Measurements from ENCODE around the gene CDH22. TPM values are rescaled to one million over a fixed set of nuclear protein-coding genes. Genes with fewer than 3 reads are reported as not detected.

CDH22 gene
- total RNA-seq, 3 donors from 2014 or later (not counting 1 experiment from before 2014, with no cell fraction given) = not detected

- no peaks in the 10 kb centered on the region for H3K4me1 Mint-ChIP-seq
- no peaks in the 10 kb centered on the region for H3K9me3 Mint-ChIP-seq
- Histone ChIP-seq H3K36me3 (ENCODE audit: control insufficient read depth, insufficient read depth, low read length) (no peaks in the 10 kb centered on the region), H3K4me3 (ENCODE audit: low read length) (no peak overlapping the region), H3K9me3 (ENCODE audit: control insufficient read depth, insufficient read depth, low read length) (no peaks in the 10 kb centered on the region), H3K27me3 (ENCODE audit: control insufficient read depth, insufficient read depth, low read length) (no peaks in the 10 kb centered on the region), H3K27ac (ENCODE audit: low read length) (no peak overlapping the region), H3K4me1 (ENCODE audit: control insufficient read depth, insufficient read depth, low read length) (peaks cover 10% of the 10 kb centered on the region)
- H3K36me3 Mint-ChIP-seq = no peaks in the 10 kb centered on the region
- ATAC-seq = peak in 1 of 3 donors; percentile 63
- no peak overlapping the region for H3K27ac Mint-ChIP-seq
- H3K27me3 Mint-ChIP-seq (ENCODE audit: low read depth in 2 of 2) = peaks cover 11 to 24% of the 10 kb centered on the region in 2 donors
- DNase-seq = no peak
- no peak for TF ChIP-seq CTCF (IDR thresholded peaks at IDR 0.05)
- no peak overlapping the region for H3K4me3 Mint-ChIP-seq
- intact Hi-C loops (cut with micrococcal nuclease) = no loop called here
- 7% methylated on average over 4 of the region's 4 CpGs for WGBS (ENCODE audit: insufficient coverage)
These were observed 68.2 kb downstream of the CDH22 start for GRCh38 chr20:46240065-46240464.

- no peak overlapping the region for H3K27ac ChIP-seq (ENCODE audit: low read length)
- Mint-ChIP-seq H3K4me1 (no peaks in the 10 kb centered on the region), H3K4me3 (no peak overlapping the region), H3K27me3 (ENCODE audit: low read depth in 2 of 2) (peaks cover 18 to 20% of the 10 kb centered on the region in 2 donors), H3K9me3 (no peaks in the 10 kb centered on the region), H3K27ac (no peak overlapping the region), H3K36me3 (no peaks in the 10 kb centered on the region)
- no peaks in the 10 kb centered on the region for H3K9me3 ChIP-seq (ENCODE audit: control insufficient read depth, insufficient read depth, low read length)
- ATAC-seq = no peak
- no peak overlapping the region for H3K4me3 ChIP-seq (ENCODE audit: low read length)
- no peak for TF ChIP-seq CTCF (IDR thresholded peaks at IDR 0.05)
- no peaks in the 10 kb centered on the region for H3K36me3 ChIP-seq (ENCODE audit: control insufficient read depth, insufficient read depth, low read length)
- DNase-seq = no peak
- peaks cover 10% of the 10 kb centered on the region for H3K4me1 ChIP-seq (ENCODE audit: control insufficient read depth, insufficient read depth, low read length)
- WGBS (ENCODE audit: insufficient coverage) = 38% methylated on average over 1 of the region's 1 CpG
- H3K27me3 ChIP-seq (ENCODE audit: control insufficient read depth, insufficient read depth, low read length) = no peaks in the 10 kb centered on the region
- intact Hi-C loops (cut with micrococcal nuclease) = no loop called here
These were observed 70.6 kb downstream of the CDH22 start for GRCh38 chr20:46237736-46238135.

- no peak overlapping the region for H3K27ac ChIP-seq (ENCODE audit: low read length)
- Mint-ChIP-seq H3K4me3 (no peak overlapping the region), H3K9me3 (no peaks in the 10 kb centered on the region), H3K27me3 (ENCODE audit: low read depth in 2 of 2) (peaks cover 20% of the 10 kb centered on the region in 2 donors), H3K4me1 (no peaks in the 10 kb centered on the region), H3K36me3 (no peaks in the 10 kb centered on the region), H3K27ac (no peak overlapping the region)
- H3K4me1 ChIP-seq (ENCODE audit: control insufficient read depth, insufficient read depth, low read length) = peaks cover 10% of the 10 kb centered on the region
- 22% methylated on average over 10 of the region's 10 CpGs for WGBS (ENCODE audit: insufficient coverage)
- no peak overlapping the region for H3K4me3 ChIP-seq (ENCODE audit: low read length)
- no peak for TF ChIP-seq CTCF (IDR thresholded peaks at IDR 0.05)
- ATAC-seq (no peak), DNase-seq (no peak)
- no peaks in the 10 kb centered on the region for H3K9me3 ChIP-seq (ENCODE audit: control insufficient read depth, insufficient read depth, low read length)
- no peaks in the 10 kb centered on the region for H3K27me3 ChIP-seq (ENCODE audit: control insufficient read depth, insufficient read depth, low read length)
- H3K36me3 ChIP-seq (ENCODE audit: control insufficient read depth, insufficient read depth, low read length) = no peaks in the 10 kb centered on the region
- intact Hi-C loops (cut with micrococcal nuclease) = no loop called here
These were observed 71.1 kb downstream of the CDH22 start for GRCh38 chr20:46237227-46237626.

GRCh38 chr20:46235077-46235476, 73.2 kb downstream of the CDH22 start:
- no peak for TF ChIP-seq CTCF (IDR thresholded peaks at IDR 0.05)
- H3K27me3 Mint-ChIP-seq (ENCODE audit: low read depth in 2 of 2) = peaks cover 20% of the 10 kb centered on the region in 2 donors
- no peaks in the 10 kb centered on the region for H3K36me3 Mint-ChIP-seq
- no peaks in the 10 kb centered on the region for H3K9me3 ChIP-seq (ENCODE audit: control insufficient read depth, insufficient read depth, low read length)
- intact Hi-C loops (cut with micrococcal nuclease) = no loop called here
- no peak overlapping the region for H3K4me3 ChIP-seq (ENCODE audit: low read length)
- no peak overlapping the region for H3K27ac ChIP-seq (ENCODE audit: low read length)
- peaks cover 6% of the 10 kb centered on the region for H3K4me1 ChIP-seq (ENCODE audit: control insufficient read depth, insufficient read depth, low read length)
- DNase-seq (no peak), ATAC-seq (no peak)
- no peaks in the 10 kb centered on the region for H3K36me3 ChIP-seq (ENCODE audit: control insufficient read depth, insufficient read depth, low read length)
- H3K4me1 Mint-ChIP-seq = no peaks in the 10 kb centered on the region
- no peaks in the 10 kb centered on the region for H3K27me3 ChIP-seq (ENCODE audit: control insufficient read depth, insufficient read depth, low read length)
- no peaks in the 10 kb centered on the region for H3K9me3 Mint-ChIP-seq
- no peak overlapping the region for H3K4me3 Mint-ChIP-seq
- H3K27ac Mint-ChIP-seq = no peak overlapping the region
